Esophagus muscularis mucosa (tissue), 4 donors: Measurements from ENCODE around the gene MARCHF2. TPM values are rescaled to one million over a fixed set of nuclear protein-coding genes. Genes with fewer than 3 reads are reported as not detected.
"Not testable (repeated sequence)": the region's sequence is repeated elsewhere in the genome, so short reads cannot be mapped to it uniquely, and the experiment has no call there.

Experiments
- DNase-seq: peaks from one replicate; pipeline ENCODE4 v3.0.0-alpha.2; 2017; ENCODE audit errors: extremely low spot score
- H3K27ac ChIP-seq, 4 donors: fragments of 200-600 bp; sonication (generic); replicated peaks in 1 of 4; 1 replicate in 3 of 4; 2 replicates in 1 of 4; pipeline ENCODE4 v1.5.1; 2016 to 2019; ENCODE audit warnings: mild to moderate bottlenecking in 1 of 4
- H3K27me3 ChIP-seq, 4 donors: fragments of 200-600 bp; sonication (generic); one replicate each; pipeline versions ENCODE4 v1.5.1 to v1.6.0; 2016 to 2019
- H3K36me3 ChIP-seq, 4 donors: fragments of 200-600 bp; sonication (generic); one replicate each; pipeline ENCODE4 v1.5.1; 2016 to 2019
- H3K4me1 ChIP-seq, 4 donors: fragments of 200-600 bp; sonication (generic); one replicate each; pipeline ENCODE4 v1.5.1; 2016 to 2019
- H3K4me3 ChIP-seq, 4 donors: fragments of 200-600 bp; sonication (generic); 1 replicate in 2 of 4; 2 replicates in 2 of 4; pipeline ENCODE4 v1.5.1; 2016 to 2019; ENCODE audit warnings: mild to moderate bottlenecking in 4 of 4, moderate library complexity in 1 of 4
- H3K9me3 ChIP-seq, 4 donors: fragments of 200-600 bp; sonication (generic); 1 replicate in 3 of 4; 2 replicates in 1 of 4; pipeline ENCODE4 v1.5.1; 2016 to 2019
- CTCF ChIP-seq, 3 experiments: fragments of 200-600 bp in 2 of 3; fragments of 450-650 bp in 1 of 3; sonication (generic) in 2 of 3; IDR thresholded peaks; one replicate each; pipeline ENCODE4 v1.5.1; 2017 to 2019; ENCODE audit warnings: antibody characterized with exemption in 3 of 3, mild to moderate bottlenecking in 2 of 3, moderate library complexity in 1 of 3
- EP300 ChIP-seq: sonication (generic); formaldehyde crosslinking; IDR thresholded peaks from one replicate; pipeline ENCODE4 v1.6.1; 2017; ENCODE audit warnings: antibody characterized with exemption
- POLR2A ChIP-seq: fragments of 450-650 bp; IDR thresholded peaks from one replicate; pipeline ENCODE4 v1.6.1; 2017; ENCODE audit warnings: antibody characterized with exemption, moderate library complexity, mild to moderate bottlenecking, low read depth
- POLR2AphosphoS5 ChIP-seq, 2 donors: sonication (generic); formaldehyde crosslinking; IDR thresholded peaks; one replicate each; pipeline ENCODE4 v1.6.1; 2017; ENCODE audit warnings: antibody characterized with exemption in 2 of 2
- WGBS: methylation state at CpG from one replicate; pipeline ENCODE4 v1.1.5; 2018; 5-methylcytosine and 5-hydroxymethylcytosine counted together
- intact Hi-C: fragments of 100-400 bp; cut with DNase I; formaldehyde crosslinking; loops from one replicate; pipeline ENCODE4 v1.15.1; 2023
- total RNA-seq, 4 donors: library from RNA; depleted of rRNA; stranded (reverse); fragments of >200 nt; gene quantifications; one replicate each; pipeline versions ENCODE4 v1.1.0 to v1.2.1, GENCODE V29; 2016

The MARCHF2 gene
- total RNA-seq, 4 donors from 2014 or later = 227 to 286 (median 247) TPM

- no peaks in the 10 kb centered on the region for H3K27me3 ChIP-seq
- no peak for TF ChIP-seq POLR2AphosphoS5 (IDR thresholded peaks at IDR 0.05)
- TF ChIP-seq CTCF (IDR thresholded peaks at IDR 0.05) = no peak
- TF ChIP-seq POLR2A = no peak
- TF ChIP-seq EP300 = no peak
- no peak for DNase-seq
- intact Hi-C loops = no loop called here
- WGBS = 71% methylated on average over 3 of the region's 4 CpGs
- peaks cover 45 to 66% (median 61%) of the 10 kb centered on the region in 4 donors for H3K4me1 ChIP-seq
- H3K9me3 ChIP-seq = no peaks in the 10 kb centered on the region
- H3K4me3 ChIP-seq = no peak overlapping the region
- peaks cover 0 to 16% (median 10%) of the 10 kb centered on the region in 4 donors for H3K36me3 ChIP-seq
- peak overlapping the region; percentile 62 to 94 (median 82) for H3K27ac ChIP-seq
Observed at GRCh38 chr19:8416796-8417195, 3.7 kb downstream of the MARCHF2 start.

- H3K27ac ChIP-seq = peak overlapping the region in 2 of 4 donors; percentile 28 to 39
- intact Hi-C loops = no loop called here
- peaks cover 0 to 35% (median 26%) of the 10 kb centered on the region in 4 donors for H3K36me3 ChIP-seq
- WGBS = 88% methylated on average over 21 of the region's 28 CpGs
- H3K4me1 ChIP-seq = peaks cover 36 to 53% (median 50%) of the 10 kb centered on the region in 4 donors
- no peak for TF ChIP-seq CTCF (IDR thresholded peaks at IDR 0.05)
- TF ChIP-seq POLR2A = no peak
- no peak for TF ChIP-seq POLR2AphosphoS5 (IDR thresholded peaks at IDR 0.05)
- TF ChIP-seq EP300 = no peak
- DNase-seq = no peak
- H3K4me3 ChIP-seq = no peak overlapping the region
- H3K9me3 ChIP-seq = no peaks in the 10 kb centered on the region
- no peaks in the 10 kb centered on the region for H3K27me3 ChIP-seq
Observed at GRCh38 chr19:8421484-8422461, 8.7 kb downstream of the MARCHF2 start.

- H3K4me1 ChIP-seq = peaks cover 18 to 33% (median 29%) of the 10 kb centered on the region in 4 donors
- no peaks in the 10 kb centered on the region for H3K27me3 ChIP-seq
- H3K4me3 ChIP-seq = peak overlapping the region in 3 of 4 donors; percentile 5 to 43 (median 7)
- peak; percentile 87 to 92 for TF ChIP-seq POLR2AphosphoS5 (IDR thresholded peaks at IDR 0.05)
- no peak for TF ChIP-seq CTCF (IDR thresholded peaks at IDR 0.05)
- TF ChIP-seq EP300 = no peak
- TF ChIP-seq POLR2A = no peak
- intact Hi-C loops = no loop called here
- H3K9me3 ChIP-seq = no peaks in the 10 kb centered on the region
- 27% methylated on average over 9 of the region's 9 CpGs for WGBS
- peak overlapping the region; percentile 80 to 91 (median 88) for H3K27ac ChIP-seq
- H3K36me3 ChIP-seq = peaks cover 0 to 48% (median 39%) of the 10 kb centered on the region in 4 donors
- peak; percentile 98 for DNase-seq
Observed at GRCh38 chr19:8423817-8424223, 10.7 kb downstream of the MARCHF2 start.

- intact Hi-C loops, H3K27me3 ChIP-seq, H3K4me3 ChIP-seq, H3K9me3 ChIP-seq, DNase-seq: not testable (repeated sequence)
- Histone ChIP-seq H3K27ac (peak overlapping the region in 2 of 4 donors; percentile 80 to 90), H3K36me3 (peaks cover 0 to 56% (median 49%) of the 10 kb centered on the region in 4 donors), H3K4me1 (peaks cover 18 to 28% (median 28%) of the 10 kb centered on the region in 4 donors)
- WGBS = 96% methylated on average over 6 of the region's 6 CpGs
Observed at GRCh38 chr19:8425331-8425730, 12.2 kb downstream of the MARCHF2 start.

GRCh38 chr19:8426283-8426682 lies 13.2 kb downstream of the MARCHF2 start:
- Histone ChIP-seq H3K9me3 (no peaks in the 10 kb centered on the region), H3K27ac (peak overlapping the region in 1 of 4 donors; percentile 10), H3K4me3 (no peak overlapping the region), H3K4me1 (peaks cover 18 to 28% (median 28%) of the 10 kb centered on the region in 4 donors), H3K27me3 (no peaks in the 10 kb centered on the region), H3K36me3 (peaks cover 0 to 65% (median 57%) of the 10 kb centered on the region in 4 donors)
- intact Hi-C loops = no loop called here
- 94% methylated on average over 7 of the region's 7 CpGs for WGBS
- TF ChIP-seq CTCF (IDR thresholded peaks at IDR 0.05) = no peak
- TF ChIP-seq EP300 = no peak
- no peak for TF ChIP-seq POLR2A
- TF ChIP-seq POLR2AphosphoS5 (IDR thresholded peaks at IDR 0.05) = no peak
- DNase-seq = no peak
